ENCODE measurements around the gene KL.

Gene KL

DNA sequence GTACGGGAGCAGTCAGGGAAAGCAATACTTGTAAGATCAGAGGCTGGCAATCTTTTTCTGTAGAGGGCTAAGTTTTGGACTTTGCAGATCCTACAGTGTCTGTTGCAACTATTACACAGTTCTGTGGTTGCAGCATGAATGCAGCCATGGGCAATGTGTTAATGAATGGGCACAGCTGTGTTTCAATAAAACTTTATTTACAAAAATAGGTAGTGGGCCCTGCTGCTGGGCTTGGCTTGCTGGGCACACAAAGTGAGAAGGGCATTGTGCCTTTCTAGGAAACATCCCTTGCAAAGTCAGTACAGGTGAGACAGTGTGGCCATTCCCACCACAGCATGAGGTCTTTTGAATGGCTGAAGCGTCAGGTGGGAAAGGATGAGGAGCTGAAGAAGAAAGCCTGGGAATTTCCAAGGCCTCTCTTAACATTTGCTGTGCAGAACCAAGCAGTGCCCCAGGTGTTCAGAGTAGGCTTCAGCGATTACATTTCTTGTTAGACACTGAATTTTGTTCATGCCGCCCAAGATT is 9.1 kb downstream of the KL start:
- no peaks in the 10 kb centered on the region for H3K27me3 ChIP-seq (ENCODE audit: insufficient read depth, insufficient read length)
- no peak for DNase-seq (ENCODE audit: low read depth, low spot score)
- no peaks in the 10 kb centered on the region for H3K36me3 ChIP-seq (ENCODE audit: insufficient read depth, insufficient read length, low read length)
- no peaks in the 10 kb centered on the region for H3K4me1 ChIP-seq (ENCODE audit: insufficient read depth, insufficient read length)
- H3K9me3 ChIP-seq (ENCODE audit: insufficient read depth, low read length) = no peaks in the 10 kb centered on the region
- H3K9ac ChIP-seq (ENCODE audit: insufficient read length, low read depth) = no peak overlapping the region
- TF ChIP-seq SUZ12 (IDR thresholded peaks at IDR 0.05; ENCODE audit: extremely low read depth, insufficient read depth, insufficient read length) (no peak), ZNF274 (IDR thresholded peaks at IDR 0.05; ENCODE audit: low read depth, low read length) (no peak), YY1 (IDR thresholded peaks at IDR 0.05; ENCODE audit: insufficient read depth, insufficient read length) (no peak)
- H3K4me3 ChIP-seq (ENCODE audit: insufficient read length, low read depth) = no peak overlapping the region

DNA sequence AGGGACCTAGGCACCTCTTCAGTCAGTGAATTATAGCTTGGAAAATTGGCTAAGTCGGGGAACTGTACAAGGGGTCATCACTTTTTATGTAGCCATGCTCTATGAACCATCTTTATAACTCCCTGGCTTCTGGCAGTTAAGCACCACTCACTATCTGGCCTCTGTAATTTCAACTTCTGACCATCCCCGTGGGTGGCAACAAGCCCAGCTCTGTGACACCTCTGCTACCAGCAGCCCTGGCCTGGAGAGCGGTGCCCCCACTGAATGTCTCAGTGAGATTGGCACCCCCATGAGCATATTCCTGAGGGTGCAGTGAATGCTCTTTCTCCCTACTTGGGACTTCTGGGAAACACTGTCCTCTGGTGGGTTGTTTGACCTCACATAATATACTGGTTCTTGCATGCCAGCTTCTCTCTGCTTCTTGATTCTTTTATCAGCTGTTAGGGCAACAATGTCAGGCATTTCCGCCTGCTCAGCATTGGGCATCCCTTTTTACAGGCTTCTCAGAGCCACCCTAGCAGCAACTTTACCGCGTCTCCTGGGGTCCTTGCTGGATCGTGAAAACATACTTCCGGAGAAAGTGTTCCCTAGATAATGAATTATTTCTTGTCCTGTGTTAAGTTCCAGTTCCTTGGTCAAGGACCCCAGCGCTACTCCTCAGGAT is 10.4 kb downstream of the KL start:
- Histone ChIP-seq H3K9ac (ENCODE audit: insufficient read length, low read depth) (no peak overlapping the region), H3K36me3 (ENCODE audit: insufficient read depth, insufficient read length, low read length) (no peaks in the 10 kb centered on the region), H3K4me1 (ENCODE audit: insufficient read depth, insufficient read length) (no peaks in the 10 kb centered on the region), H3K27me3 (ENCODE audit: insufficient read depth, insufficient read length) (no peaks in the 10 kb centered on the region), H3K9me3 (ENCODE audit: insufficient read depth, low read length) (no peaks in the 10 kb centered on the region), H3K4me3 (ENCODE audit: insufficient read length, low read depth) (no peak overlapping the region)
- TF ChIP-seq SUZ12 (IDR thresholded peaks at IDR 0.05; ENCODE audit: extremely low read depth, insufficient read depth, insufficient read length) = no peak
- DNase-seq (ENCODE audit: low read depth, low spot score) = no peak

DNA sequence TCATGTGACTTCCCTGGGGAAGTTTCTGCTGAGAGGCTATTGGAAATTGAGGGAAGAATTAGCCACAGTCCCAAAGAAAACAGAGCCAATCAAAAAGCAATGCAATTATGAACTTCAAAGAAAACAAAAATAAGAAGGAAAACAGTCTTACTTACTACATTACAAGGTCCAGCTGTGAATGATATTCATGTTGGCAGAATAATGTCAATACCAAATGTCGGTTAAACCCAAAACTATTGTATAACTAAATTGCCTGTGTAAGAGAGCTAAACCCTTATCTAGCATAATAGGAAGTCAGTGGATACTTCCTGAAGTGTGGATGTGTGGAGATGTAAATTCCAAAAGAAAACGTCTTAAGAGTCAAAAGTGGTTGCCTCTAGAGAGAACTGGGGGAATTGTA is 12.4 kb downstream of the KL start:
- Histone ChIP-seq H3K27me3 (ENCODE audit: insufficient read depth, insufficient read length) (no peaks in the 10 kb centered on the region), H3K4me1 (ENCODE audit: insufficient read depth, insufficient read length) (no peaks in the 10 kb centered on the region), H3K4me3 (ENCODE audit: insufficient read length, low read depth) (no peak overlapping the region), H3K9me3 (ENCODE audit: insufficient read depth, low read length) (no peaks in the 10 kb centered on the region), H3K36me3 (ENCODE audit: insufficient read depth, insufficient read length, low read length) (no peaks in the 10 kb centered on the region), H3K9ac (ENCODE audit: insufficient read length, low read depth) (no peak overlapping the region)
- DNase-seq (ENCODE audit: low read depth, low spot score) = no peak
- TF ChIP-seq YY1 (IDR thresholded peaks at IDR 0.05; ENCODE audit: insufficient read depth, insufficient read length) = no peak
- TF ChIP-seq SUZ12 (IDR thresholded peaks at IDR 0.05; ENCODE audit: extremely low read depth, insufficient read depth, insufficient read length) = no peak
- no peak for TF ChIP-seq ZNF274 (IDR thresholded peaks at IDR 0.05; ENCODE audit: low read depth, low read length)

DNA sequence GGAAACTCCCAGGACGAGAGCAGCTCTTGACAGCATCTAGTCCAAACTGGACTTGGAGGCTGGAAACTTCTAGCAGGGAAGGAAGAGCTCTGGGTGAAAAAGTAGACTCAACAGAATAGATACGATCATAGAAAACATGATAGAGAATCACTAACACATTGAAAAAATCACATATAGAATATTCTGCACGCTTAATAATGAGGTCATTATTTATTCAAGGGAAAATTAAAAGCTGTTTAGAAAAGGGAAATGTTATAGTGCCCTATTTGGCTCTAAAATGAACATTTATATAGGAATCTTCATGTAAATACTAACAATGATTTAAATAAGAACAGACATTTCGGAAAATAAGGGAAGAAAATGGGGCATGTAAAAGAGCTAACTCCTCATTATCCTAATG is 15.1 kb downstream of the KL start:
- Histone ChIP-seq H3K4me1 (ENCODE audit: insufficient read depth, insufficient read length) (no peaks in the 10 kb centered on the region), H3K9ac (ENCODE audit: insufficient read length, low read depth) (no peak overlapping the region), H3K4me3 (ENCODE audit: insufficient read length, low read depth) (no peak overlapping the region), H3K27me3 (ENCODE audit: insufficient read depth, insufficient read length) (no peaks in the 10 kb centered on the region), H3K36me3 (ENCODE audit: insufficient read depth, insufficient read length, low read length) (no peaks in the 10 kb centered on the region), H3K9me3 (ENCODE audit: insufficient read depth, low read length) (no peaks in the 10 kb centered on the region)
- no peak for DNase-seq (ENCODE audit: low read depth, low spot score)
- no peak for TF ChIP-seq ZNF274 (IDR thresholded peaks at IDR 0.05; ENCODE audit: low read depth, low read length)
- TF ChIP-seq YY1 (IDR thresholded peaks at IDR 0.05; ENCODE audit: insufficient read depth, insufficient read length) = no peak
- no peak for TF ChIP-seq SUZ12 (IDR thresholded peaks at IDR 0.05; ENCODE audit: extremely low read depth, insufficient read depth, insufficient read length)

DNA sequence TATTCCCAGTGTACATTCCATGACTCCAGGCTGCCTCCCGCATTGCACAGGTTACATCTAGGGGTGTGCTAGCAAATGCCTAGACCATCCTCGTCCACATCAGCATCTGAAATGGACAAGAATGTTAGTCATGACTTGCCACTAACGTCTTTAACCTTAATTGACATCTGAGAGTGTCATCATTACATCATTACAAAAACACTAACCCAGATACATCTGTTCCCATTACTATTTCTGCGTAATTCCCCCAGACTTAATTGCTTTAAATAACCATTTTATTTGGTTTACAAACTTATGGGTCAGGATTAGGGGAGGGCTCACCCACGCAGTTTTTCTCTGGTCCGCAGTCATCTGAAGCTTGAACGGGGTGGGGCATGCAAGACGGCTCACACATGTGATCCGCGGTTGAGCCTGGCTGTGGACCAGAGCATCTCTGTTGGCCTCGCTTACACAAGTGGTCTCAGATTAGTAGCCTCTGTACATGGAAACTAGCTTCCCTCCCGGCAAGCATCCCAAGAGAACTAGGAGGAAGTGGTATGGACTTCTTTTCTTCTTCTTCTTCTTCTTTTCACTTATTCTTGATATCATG is 15.9 kb downstream of the KL start:
- Histone ChIP-seq H3K27me3 (ENCODE audit: insufficient read depth, insufficient read length) (no peaks in the 10 kb centered on the region), H3K4me1 (ENCODE audit: insufficient read depth, insufficient read length) (no peaks in the 10 kb centered on the region), H3K36me3 (ENCODE audit: insufficient read depth, insufficient read length, low read length) (no peaks in the 10 kb centered on the region), H3K9me3 (ENCODE audit: insufficient read depth, low read length) (no peaks in the 10 kb centered on the region), H3K9ac (ENCODE audit: insufficient read length, low read depth) (no peak overlapping the region), H3K4me3 (ENCODE audit: insufficient read length, low read depth) (no peak overlapping the region)
- TF ChIP-seq SUZ12 (IDR thresholded peaks at IDR 0.05; ENCODE audit: extremely low read depth, insufficient read depth, insufficient read length) = no peak
- TF ChIP-seq ZNF274 (IDR thresholded peaks at IDR 0.05; ENCODE audit: low read depth, low read length) = no peak
- no peak for TF ChIP-seq YY1 (IDR thresholded peaks at IDR 0.05; ENCODE audit: insufficient read depth, insufficient read length)
- no peak for DNase-seq (ENCODE audit: low read depth, low spot score)

DNA sequence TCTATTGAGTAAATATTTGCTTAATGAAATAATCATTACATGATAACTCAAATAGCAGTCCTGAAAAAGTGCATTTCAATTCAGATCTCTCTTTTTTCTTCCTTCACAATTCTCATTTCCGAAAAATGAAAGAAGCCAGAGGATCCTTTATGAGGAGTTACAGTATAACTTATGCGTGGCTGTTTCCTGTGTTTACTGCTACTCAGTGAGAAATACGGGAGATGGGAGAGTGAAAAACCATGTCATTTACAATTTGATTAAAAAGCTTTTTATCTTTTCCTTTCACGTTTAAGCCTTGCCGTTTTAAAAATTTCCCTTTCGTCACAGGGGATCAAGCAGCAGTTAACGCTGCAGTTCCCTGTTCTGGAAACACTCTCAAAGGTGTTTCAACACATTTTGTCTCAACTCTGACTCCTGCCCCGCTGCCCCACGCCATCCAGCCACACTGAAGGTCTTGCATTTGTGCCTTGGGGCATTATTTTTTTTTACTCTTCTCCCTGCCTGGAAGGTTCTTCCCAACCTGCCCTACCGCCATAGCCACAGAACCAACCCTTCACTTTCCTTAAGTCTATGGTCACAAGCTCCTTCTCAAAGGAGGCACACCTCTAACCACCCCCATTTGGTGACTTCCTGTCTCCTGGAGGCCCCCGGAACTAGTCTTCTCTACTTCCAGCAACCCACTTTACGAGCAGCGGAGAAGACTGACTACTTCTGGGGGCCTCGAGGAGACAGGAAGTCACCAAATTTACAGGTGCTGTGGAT is 17.0 kb downstream of the KL start:
- DNase-seq (ENCODE audit: low read depth, low spot score) = no peak
- no peak overlapping the region for H3K9ac ChIP-seq (ENCODE audit: insufficient read length, low read depth)
- H3K4me3 ChIP-seq (ENCODE audit: insufficient read length, low read depth) = no peak overlapping the region
- H3K27me3 ChIP-seq (ENCODE audit: insufficient read depth, insufficient read length) = no peaks in the 10 kb centered on the region
- H3K9me3 ChIP-seq (ENCODE audit: insufficient read depth, low read length) = no peaks in the 10 kb centered on the region
- no peaks in the 10 kb centered on the region for H3K4me1 ChIP-seq (ENCODE audit: insufficient read depth, insufficient read length)
- H3K36me3 ChIP-seq (ENCODE audit: insufficient read depth, insufficient read length, low read length) = no peaks in the 10 kb centered on the region
- TF ChIP-seq ZNF274 (IDR thresholded peaks at IDR 0.05; ENCODE audit: low read depth, low read length) (no peak), YY1 (IDR thresholded peaks at IDR 0.05; ENCODE audit: insufficient read depth, insufficient read length) (no peak), SUZ12 (IDR thresholded peaks at IDR 0.05; ENCODE audit: extremely low read depth, insufficient read depth, insufficient read length) (no peak)

DNA sequence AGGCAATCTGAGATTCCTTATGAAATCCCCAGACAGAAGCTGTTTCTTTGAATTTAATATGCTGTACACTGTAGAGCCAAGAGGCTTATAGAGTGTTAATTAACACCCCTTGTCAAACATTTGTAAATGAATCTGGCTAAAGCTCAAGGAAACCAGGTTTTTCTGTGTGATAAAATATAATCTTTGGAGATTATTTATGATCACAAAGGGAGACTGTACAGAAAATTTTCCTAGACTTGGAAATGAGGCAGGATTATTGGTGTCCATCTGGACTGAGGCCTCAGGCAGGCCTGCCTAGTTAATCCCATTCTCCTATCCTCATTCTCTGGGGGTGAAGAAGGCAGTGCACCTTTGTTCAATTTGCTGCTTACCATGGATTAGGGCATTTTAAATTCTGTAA is 17.8 kb downstream of the KL start:
- H3K36me3 ChIP-seq (ENCODE audit: insufficient read depth, insufficient read length, low read length) = no peaks in the 10 kb centered on the region
- H3K4me3 ChIP-seq (ENCODE audit: insufficient read length, low read depth) = no peak overlapping the region
- H3K27me3 ChIP-seq (ENCODE audit: insufficient read depth, insufficient read length) = no peaks in the 10 kb centered on the region
- no peaks in the 10 kb centered on the region for H3K4me1 ChIP-seq (ENCODE audit: insufficient read depth, insufficient read length)
- H3K9me3 ChIP-seq (ENCODE audit: insufficient read depth, low read length) = no peaks in the 10 kb centered on the region
- no peak for DNase-seq (ENCODE audit: low read depth, low spot score)
- TF ChIP-seq YY1 (IDR thresholded peaks at IDR 0.05; ENCODE audit: insufficient read depth, insufficient read length) (no peak), SUZ12 (IDR thresholded peaks at IDR 0.05; ENCODE audit: extremely low read depth, insufficient read depth, insufficient read length) (no peak), ZNF274 (IDR thresholded peaks at IDR 0.05; ENCODE audit: low read depth, low read length) (no peak)
- no peak overlapping the region for H3K9ac ChIP-seq (ENCODE audit: insufficient read length, low read depth)
